ENCODE data around the gene FBXO31. TPM values are rescaled to one million over a fixed set of nuclear protein-coding genes. Genes with fewer than 3 reads are reported as not detected.
A peak's percentile ranks its signal among the peaks of the same experiment; 100 is the strongest.

Gene FBXO31
- total and polyA plus RNA-seq, 2 of the 13 experiments (the other 11 are each of a cell fraction or from before 2014, with no cell fraction given): 92.4 to 101 TPM

DNA sequence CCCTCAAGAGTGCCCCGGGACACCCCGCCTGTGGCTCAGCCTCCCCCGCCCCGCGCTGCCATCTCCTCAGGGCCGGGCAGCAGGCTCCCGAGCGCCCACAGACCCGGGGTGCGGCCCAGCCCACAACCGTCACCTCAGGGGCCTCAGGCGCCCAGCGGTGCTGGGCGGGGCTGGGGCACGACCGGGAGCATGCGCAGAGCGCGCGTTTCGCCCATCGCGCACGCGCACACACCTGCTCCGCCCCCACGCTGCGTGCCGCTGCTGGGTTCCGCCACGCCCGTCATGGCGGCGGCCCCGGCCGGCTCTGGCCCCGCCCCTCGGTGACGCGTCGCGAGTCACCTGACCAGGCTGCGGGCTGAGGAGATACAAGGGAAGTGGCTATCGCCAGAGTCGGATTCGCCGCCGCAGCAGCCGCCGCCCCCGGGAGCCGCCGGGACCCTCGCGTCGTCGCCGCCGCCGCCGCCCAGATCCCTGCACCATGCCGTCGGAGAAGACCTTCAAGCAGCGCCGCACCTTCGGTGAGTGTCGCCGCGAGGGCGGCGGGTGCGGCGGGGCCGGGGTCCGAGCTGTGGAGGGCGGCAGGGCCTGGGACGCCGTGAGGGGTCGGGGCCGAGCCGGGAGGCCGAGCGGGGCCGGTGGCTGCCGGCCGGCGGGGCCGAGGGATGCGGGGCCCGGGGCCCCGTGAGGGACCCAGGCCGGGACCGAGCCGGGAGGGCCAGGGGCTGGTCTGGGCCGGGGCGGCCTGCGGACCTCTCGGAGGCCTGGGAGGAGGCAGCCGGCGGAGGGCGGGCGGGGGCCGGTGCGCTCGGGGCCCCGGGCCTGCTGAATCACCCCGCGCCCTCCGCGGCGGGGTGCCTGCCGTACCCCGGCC is 8.6 kb upstream of the FBXO31 start, which contains the start of gene MAP1LC3B (continued):
- TF ChIP-seq, protein P1, sequence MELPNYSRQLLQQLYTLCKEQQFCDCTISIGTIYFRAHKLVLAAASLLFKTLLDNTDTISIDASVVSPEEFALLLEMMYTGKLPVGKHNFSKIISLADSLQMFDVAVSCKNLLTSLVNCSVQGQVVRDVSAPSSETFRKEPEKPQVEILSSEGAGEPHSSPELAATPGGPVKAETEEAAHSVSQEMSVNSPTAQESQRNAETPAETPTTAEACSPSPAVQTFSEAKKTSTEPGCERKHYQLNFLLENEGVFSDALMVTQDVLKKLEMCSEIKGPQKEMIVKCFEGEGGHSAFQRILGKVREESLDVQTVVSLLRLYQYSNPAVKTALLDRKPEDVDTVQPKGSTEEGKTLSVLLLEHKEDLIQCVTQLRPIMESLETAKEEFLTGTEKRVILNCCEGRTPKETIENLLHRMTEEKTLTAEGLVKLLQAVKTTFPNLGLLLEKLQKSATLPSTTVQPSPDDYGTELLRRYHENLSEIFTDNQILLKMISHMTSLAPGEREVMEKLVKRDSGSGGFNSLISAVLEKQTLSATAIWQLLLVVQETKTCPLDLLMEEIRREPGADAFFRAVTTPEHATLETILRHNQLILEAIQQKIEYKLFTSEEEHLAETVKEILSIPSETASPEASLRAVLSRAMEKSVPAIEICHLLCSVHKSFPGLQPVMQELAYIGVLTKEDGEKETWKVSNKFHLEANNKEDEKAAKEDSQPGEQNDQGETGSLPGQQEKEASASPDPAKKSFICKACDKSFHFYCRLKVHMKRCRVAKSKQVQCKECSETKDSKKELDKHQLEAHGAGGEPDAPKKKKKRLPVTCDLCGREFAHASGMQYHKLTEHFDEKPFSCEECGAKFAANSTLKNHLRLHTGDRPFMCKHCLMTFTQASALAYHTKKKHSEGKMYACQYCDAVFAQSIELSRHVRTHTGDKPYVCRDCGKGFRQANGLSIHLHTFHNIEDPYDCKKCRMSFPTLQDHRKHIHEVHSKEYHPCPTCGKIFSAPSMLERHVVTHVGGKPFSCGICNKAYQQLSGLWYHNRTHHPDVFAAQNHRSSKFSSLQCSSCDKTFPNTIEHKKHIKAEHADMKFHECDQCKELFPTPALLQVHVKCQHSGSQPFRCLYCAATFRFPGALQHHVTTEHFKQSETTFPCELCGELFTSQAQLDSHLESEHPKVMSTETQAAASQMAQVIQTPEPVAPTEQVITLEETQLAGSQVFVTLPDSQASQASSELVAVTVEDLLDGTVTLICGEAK (IDR thresholded peaks at IDR 0.05): no peak
- TF ChIP-seq, protein P1 (CRISPR knock-in tag; IDR thresholded peaks at IDR 0.05): peak; percentile 72; the same call in 1 of the 2 replicates
- peak; percentile 74; the same call in 1 of the 2 replicates for TF ChIP-seq HDAC2 (CRISPR knock-in tag; IDR thresholded peaks at IDR 0.05)
- TF ChIP-seq ZNF276 (CRISPR knock-in tag; IDR thresholded peaks at IDR 0.05; ENCODE audit: low read depth): no peak
- TF ChIP-seq ZNF547 (CRISPR knock-in tag; IDR thresholded peaks at IDR 0.05): peak; percentile 98
- TF ChIP-seq ZBTB38 (CRISPR knock-in tag; IDR thresholded peaks at IDR 0.05): peak; percentile 97
- no peak for TF ChIP-seq NFIB (CRISPR knock-in tag; IDR thresholded peaks at IDR 0.05; ENCODE audit: borderline replicate concordance)
- no peak for TF ChIP-seq GRHL1 (CRISPR knock-in tag; conservative IDR thresholded peaks at IDR 0.05)
- no peak for TF ChIP-seq ZNF720 (CRISPR knock-in tag; IDR thresholded peaks at IDR 0.05)
- no peak for TF ChIP-seq RORA (CRISPR knock-in tag; IDR thresholded peaks at IDR 0.05)
- peak; percentile 97 for TF ChIP-seq MIER3 (CRISPR knock-in tag; IDR thresholded peaks at IDR 0.05; ENCODE audit: borderline replicate concordance)
- 0 out of 2 replicates have a peak, but pooled peaks have one; percentile 5 for TF ChIP-seq DPF2 (CRISPR knock-in tag; IDR thresholded peaks at IDR 0.05; ENCODE audit: borderline replicate concordance, low read depth)
- TF ChIP-seq SCMH1 (CRISPR knock-in tag; IDR thresholded peaks at IDR 0.05; ENCODE audit: borderline replicate concordance): no peak
- no peak for TF ChIP-seq CHD4 (IDR thresholded peaks at IDR 0.05; ENCODE audit: borderline replicate concordance, low read length)

Data from HepG2 (cell line).